Measurements from ENCODE around the gene LRRFIP2.
"Not testable (repeated sequence)": the region's sequence is repeated elsewhere in the genome, so short reads cannot be mapped to it uniquely, and the experiment has no call there.

Gene LRRFIP2

GRCh38 chr3:37218206-37218605 is 43.8 kb upstream of the LRRFIP2 start:
- H3K4me3 ChIP-seq (ENCODE audit: low read depth, low read length) = no peak overlapping the region
- H3K27me3 ChIP-seq (ENCODE audit: insufficient read depth, low read depth, severe bottlenecking) = no peaks in the 10 kb centered on the region
- TF ChIP-seq CTCF (IDR thresholded peaks at IDR 0.05; ENCODE audit: low read depth, low read length) = no peak
- no peaks in the 10 kb centered on the region for H3K36me3 ChIP-seq
- H3K9me3 ChIP-seq (ENCODE audit: severe bottlenecking) = no peaks in the 10 kb centered on the region
- no peak for DNase-seq
- no peak overlapping the region for H3K27ac ChIP-seq

DNA sequence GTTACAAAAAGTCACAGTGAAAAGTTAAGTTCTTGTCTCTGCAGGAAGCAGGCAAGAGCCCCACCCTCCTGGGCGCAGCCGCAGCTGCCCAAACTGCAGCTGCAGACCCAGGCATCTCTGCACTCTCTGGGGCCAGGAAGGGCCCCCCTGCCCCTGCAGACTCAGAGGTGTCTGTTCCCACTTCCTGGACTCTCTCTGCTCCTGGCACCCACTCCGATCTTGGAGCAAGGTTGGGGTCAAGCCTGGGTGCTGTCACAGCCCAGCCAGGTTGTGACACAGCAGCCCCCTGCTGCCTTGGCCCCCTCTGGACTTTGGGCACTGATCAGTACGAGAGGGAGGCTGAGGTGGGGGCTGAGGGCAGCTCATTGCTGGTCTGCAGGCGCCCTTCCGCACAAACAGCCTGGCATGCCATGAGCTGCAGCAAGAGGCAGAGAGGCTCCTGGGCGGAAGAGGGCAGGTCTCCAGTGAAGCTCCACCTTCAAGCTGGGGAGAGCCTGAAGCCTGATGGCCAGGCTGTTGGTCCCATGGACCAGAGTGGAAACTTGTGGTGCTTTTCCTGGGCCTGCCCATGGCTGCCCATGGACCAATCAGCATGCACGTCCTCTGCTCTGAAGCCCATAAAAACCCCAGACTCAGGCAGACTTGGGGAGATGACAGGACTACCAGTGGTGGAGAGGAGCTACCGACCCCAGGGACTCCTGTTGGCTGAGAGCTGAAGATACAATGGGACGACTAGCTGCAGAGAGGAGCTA is 42.9 kb upstream of the LRRFIP2 start:
- DNase-seq = no peak
- Histone ChIP-seq H3K27ac (no peak overlapping the region), H3K9me3 (ENCODE audit: severe bottlenecking) (no peaks in the 10 kb centered on the region), H3K4me3 (ENCODE audit: low read depth, low read length) (no peak overlapping the region), H3K36me3 (no peaks in the 10 kb centered on the region), H3K27me3 (ENCODE audit: insufficient read depth, low read depth, severe bottlenecking) (no peaks in the 10 kb centered on the region)
- no peak for TF ChIP-seq CTCF (IDR thresholded peaks at IDR 0.05; ENCODE audit: low read depth, low read length)

DNA sequence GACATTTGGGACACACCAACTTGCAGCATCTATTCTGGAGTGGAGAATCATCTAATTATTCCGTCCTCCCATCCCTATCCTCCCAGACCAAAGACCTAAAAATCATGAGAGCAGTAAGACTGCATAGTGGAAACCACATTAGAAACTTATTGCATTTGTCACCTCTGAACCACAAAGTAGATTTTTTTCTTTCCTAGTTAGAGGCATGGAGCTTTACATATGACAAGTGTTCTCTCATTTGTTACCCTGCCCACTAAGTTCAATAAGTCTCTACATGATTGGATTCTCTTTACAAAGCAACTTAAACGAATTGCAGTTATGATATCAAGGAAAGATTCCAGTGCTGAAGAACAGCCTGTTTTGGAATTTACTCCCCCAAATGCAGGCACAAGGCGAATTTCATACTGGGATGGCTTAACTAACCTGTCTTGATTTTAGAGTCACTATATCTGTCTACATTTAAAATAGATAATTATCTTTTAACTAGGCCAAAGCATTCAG is 42.3 kb upstream of the LRRFIP2 start:
- no peaks in the 10 kb centered on the region for H3K9me3 ChIP-seq (ENCODE audit: severe bottlenecking)

GRCh38 chr3:37214076-37214475 is 39.7 kb upstream of the LRRFIP2 start:
- H3K27me3 ChIP-seq (ENCODE audit: insufficient read depth, low read depth, severe bottlenecking) = no peaks in the 10 kb centered on the region
- DNase-seq = no peak
- no peaks in the 10 kb centered on the region for H3K9me3 ChIP-seq (ENCODE audit: severe bottlenecking)
- H3K27ac ChIP-seq = no peak overlapping the region
- H3K4me3 ChIP-seq (ENCODE audit: low read depth, low read length) = no peak overlapping the region
- no peaks in the 10 kb centered on the region for H3K36me3 ChIP-seq
- TF ChIP-seq CTCF (IDR thresholded peaks at IDR 0.05; ENCODE audit: low read depth, low read length) = no peak

More for the DNA sequence above, 42.3 kb upstream of the LRRFIP2 start:
- no peak for TF ChIP-seq CTCF (IDR thresholded peaks at IDR 0.05; ENCODE audit: low read depth, low read length)
- H3K36me3 ChIP-seq = no peaks in the 10 kb centered on the region
- no peak overlapping the region for H3K27ac ChIP-seq
- no peaks in the 10 kb centered on the region for H3K27me3 ChIP-seq (ENCODE audit: insufficient read depth, low read depth, severe bottlenecking)
- no peak for DNase-seq
- H3K4me3 ChIP-seq (ENCODE audit: low read depth, low read length) = no peak overlapping the region

DNA sequence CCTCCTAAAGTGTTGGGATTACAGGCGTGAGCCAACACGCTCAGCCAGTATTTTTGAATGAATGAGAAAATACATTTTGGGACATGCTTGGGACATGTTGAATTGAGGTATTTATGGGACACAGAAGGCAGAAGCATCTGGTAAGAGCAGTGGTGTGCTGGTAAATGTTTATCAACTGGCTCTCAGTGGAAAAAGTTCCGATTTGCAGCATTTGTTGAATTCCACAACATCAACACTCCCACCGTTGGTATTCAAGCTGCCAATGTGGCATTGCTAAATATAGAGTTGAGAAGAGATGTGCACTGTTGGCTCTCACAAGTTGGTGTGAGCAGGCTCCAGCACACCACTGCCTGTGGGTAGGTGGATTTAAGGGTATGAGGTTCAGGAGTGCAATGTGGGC is 35.8 kb upstream of the LRRFIP2 start:
- Histone ChIP-seq H3K9me3 (ENCODE audit: severe bottlenecking) (no peaks in the 10 kb centered on the region), H3K27ac (no peak overlapping the region)

GRCh38 chr3:37208576-37208975 is 34.2 kb upstream of the LRRFIP2 start:
- H3K36me3 ChIP-seq; H3K27ac ChIP-seq; H3K4me3 ChIP-seq (ENCODE audit: low read depth, low read length); H3K27me3 ChIP-seq (ENCODE audit: insufficient read depth, low read depth, severe bottlenecking); H3K9me3 ChIP-seq (ENCODE audit: severe bottlenecking); DNase-seq: not testable (repeated sequence)

More for the DNA sequence above, 35.8 kb upstream of the LRRFIP2 start:
- H3K4me3 ChIP-seq (ENCODE audit: low read depth, low read length) = no peak overlapping the region
- H3K36me3 ChIP-seq = no peaks in the 10 kb centered on the region
- no peak for TF ChIP-seq CTCF (IDR thresholded peaks at IDR 0.05; ENCODE audit: low read depth, low read length)
- H3K27me3 ChIP-seq (ENCODE audit: insufficient read depth, low read depth, severe bottlenecking) = no peaks in the 10 kb centered on the region
- no peak for DNase-seq

GRCh38 chr3:37208008-37208407 is 33.6 kb upstream of the LRRFIP2 start:
- DNase-seq; H3K4me3 ChIP-seq (ENCODE audit: low read depth, low read length); H3K36me3 ChIP-seq; H3K27ac ChIP-seq; H3K9me3 ChIP-seq (ENCODE audit: severe bottlenecking); H3K27me3 ChIP-seq (ENCODE audit: insufficient read depth, low read depth, severe bottlenecking): not testable (repeated sequence)

- not testable (repeated sequence) for DNase-seq; H3K36me3 ChIP-seq; H3K4me3 ChIP-seq (ENCODE audit: low read depth, low read length); H3K9me3 ChIP-seq (ENCODE audit: severe bottlenecking); H3K27ac ChIP-seq; H3K27me3 ChIP-seq (ENCODE audit: insufficient read depth, low read depth, severe bottlenecking)
Observed at GRCh38 chr3:37206041-37206440, 31.7 kb upstream of the LRRFIP2 start.

Measured in WERI-Rb-1 (cell line).